T-cell (primary cell): ENCODE data around the gene NMT2. TPM values are rescaled to one million over a fixed set of nuclear protein-coding genes. Genes with fewer than 3 reads are reported as not detected.

Source experiments
- ATAC-seq, 4 experiments: fragments of 200-7000 bp in 3 of 4; fragments of 150-1000 bp in 1 of 4; cut with Tn5 transposase; replicated peaks in 1 of 4; 1 replicate in 3 of 4; 2 replicates in 1 of 4; pipeline ENCODE4 v1.10.0; 2021; ENCODE audit warnings: moderate library complexity in 3 of 4, mild to moderate bottlenecking in 2 of 4, moderate number of reproducible peaks in 1 of 4
- CTCF ChIA-PET, 2 donors: fragments of 300-600 bp; sonication (Branson Sonifier 250); formaldehyde crosslinking; loops; one replicate each; lab custom pipeline; 2022; ENCODE audit warnings: antibody characterized with exemption in 2 of 2; lab: Charles Lee
- POLR2A ChIA-PET, 2 donors: fragments of 300-600 bp; sonication (Branson Sonifier 250); formaldehyde crosslinking; loops; one replicate each; lab custom pipeline; 2022; ENCODE audit warnings: antibody characterized with exemption in 2 of 2; lab: Charles Lee
- DNase-seq, 35 experiments: peaks; one replicate each; pipeline versions ENCODE4 v3.0.0 to v3.0.0-alpha.2; 2013 to 2023
- H3K27ac ChIP-seq: one replicate; pipeline ENCODE4 v1.5.1; 2013; ENCODE audit warnings: low read length
- H3K27me3 ChIP-seq, 2 experiments: replicated peaks in 1 of 2; 1 replicate in 1 of 2; 2 replicates in 1 of 2; pipeline versions ENCODE4 v1.6.1 to v1.7.0; 2013; ENCODE audit warnings: low read length in 1 of 2, mixed read lengths in 1 of 2; ENCODE audit not compliant: control insufficient read depth in 2 of 2, insufficient read depth in 2 of 2; ENCODE audit errors: extremely low read depth in 1 of 2
- H3K36me3 ChIP-seq, 2 donors: 1 replicate in 1 of 2; 2 replicates in 1 of 2; pipeline versions ENCODE4 v1.6.1 to v1.7.0; 2013; ENCODE audit warnings: low read length in 1 of 2; ENCODE audit not compliant: control insufficient read depth in 2 of 2, insufficient read depth in 1 of 2; ENCODE audit errors: extremely low read depth in 1 of 2
- H3K4me1 ChIP-seq, 2 experiments: 1 replicate in 1 of 2; 2 replicates in 1 of 2; pipeline versions ENCODE4 v1.6.1 to v1.7.0; 2013; ENCODE audit warnings: low read length in 2 of 2, mixed read lengths in 1 of 2; ENCODE audit not compliant: insufficient read depth in 2 of 2, control insufficient read depth in 1 of 2; ENCODE audit errors: extremely low read depth in 1 of 2
- H3K4me3 ChIP-seq, 2 donors: 1 replicate in 1 of 2; 2 replicates in 1 of 2; pipeline versions ENCODE4 v1.5.1 to v1.7.0; 2013; ENCODE audit warnings: mild to moderate bottlenecking in 2 of 2, low read length in 1 of 2, moderate library complexity in 1 of 2; ENCODE audit not compliant: control insufficient read depth in 1 of 2; ENCODE audit errors: extremely low read depth in 1 of 2
- H3K9me3 ChIP-seq: 2 replicates; pipeline ENCODE4 v1.7.0; 2013
- H3K27ac Mint-ChIP-seq, 2 donors: one replicate each; pipeline ENCODE4 v1.8.0; 2020 to 2021; ENCODE audit warnings: mild to moderate bottlenecking in 2 of 2, mixed read lengths in 2 of 2
- H3K27me3 Mint-ChIP-seq, 2 donors: one replicate each; pipeline ENCODE4 v1.8.0; 2021 to 2022; ENCODE audit warnings: mixed read lengths in 2 of 2
- H3K36me3 Mint-ChIP-seq: one replicate; pipeline ENCODE4 v1.8.0; 2021; ENCODE audit warnings: mixed read lengths
- H3K4me1 Mint-ChIP-seq, 3 donors: one replicate each; pipeline ENCODE4 v1.8.0; 2020 to 2022; ENCODE audit warnings: mixed read lengths in 3 of 3, mild to moderate bottlenecking in 1 of 3
- H3K4me3 Mint-ChIP-seq, 3 donors: one replicate each; pipeline ENCODE4 v1.8.0; 2020 to 2022; ENCODE audit warnings: mild to moderate bottlenecking in 3 of 3, mixed read lengths in 3 of 3, moderate library complexity in 3 of 3
- H3K9me3 Mint-ChIP-seq, 3 donors: one replicate each; pipeline ENCODE4 v1.8.0; 2020 to 2022; ENCODE audit warnings: mixed read lengths in 3 of 3
- WGBS: methylation state at CpG from one replicate; pipeline ENCODE4 v1.1.5; 2013; ENCODE audit warnings: missing lambda C conversion rate; ENCODE audit not compliant: insufficient coverage; 5-methylcytosine and 5-hydroxymethylcytosine counted together
- total RNA-seq, 35 experiments: library from RNA in 6 of 35; stranded (reverse) in 6 of 35; fragments of 120-200 nt in 1 of 35; gene quantifications; one replicate each; pipeline versions ENCODE4 v1.2.1 to v1.2.4 and lab custom pipeline; 2013 to 2026

Gene NMT2
- total RNA-seq, 5 donors from 2014 or later (not counting 1 experiment from before 2014, with no cell fraction given), result 35.5 to 80.4 (median 40.8) TPM

- Mint-ChIP-seq H3K4me3 (no peak overlapping the region), H3K27ac (no peak overlapping the region), H3K36me3 (peaks cover 22% of the 10 kb centered on the region), H3K27me3 (no peaks in the 10 kb centered on the region), H3K9me3 (peaks cover 0 to 4% (median 0%) of the 10 kb centered on the region in 3 donors), H3K4me1 (peaks cover 33 to 61% (median 56%) of the 10 kb centered on the region in 3 donors)
- Histone ChIP-seq H3K4me1 (peaks cover 0 to 13% of the 10 kb centered on the region in 2 experiments), H3K27ac (no peak overlapping the region), H3K9me3 (no peaks in the 10 kb centered on the region), H3K27me3 (no peaks in the 10 kb centered on the region), H3K36me3 (no peaks in the 10 kb centered on the region), H3K4me3 (no peak overlapping the region)
- DNase-seq (no peak), ATAC-seq (no peak)
- 100% methylated on average over 5 of the region's 7 CpGs for WGBS
- ChIA-PET POLR2A (interaction anchor here in 1 of 2 donors (0.6 kb wide), 1 partner anchor 102 kb away, joined by 3 read pairs; no protein-coding TSS in a partner anchor), CTCF (interaction anchor here (0.6 to 1.0 kb wide), 5 partner anchors 9 to 104 kb away, joined by 3 to 5 read pairs (median 4); no protein-coding TSS in a partner anchor)
Observed at GRCh38 chr10:15150563-15150962, 17.9 kb downstream of the NMT2 start.

GRCh38 chr10:15149042-15149771, 19.3 kb downstream of the NMT2 start:
- 95% methylated on average over 6 of the region's 10 CpGs for WGBS
- Histone ChIP-seq H3K27me3 (no peaks in the 10 kb centered on the region), H3K4me3 (no peak overlapping the region), H3K27ac (no peak overlapping the region), H3K36me3 (no peaks in the 10 kb centered on the region), H3K9me3 (no peaks in the 10 kb centered on the region), H3K4me1 (peaks cover 0 to 17% of the 10 kb centered on the region in 2 experiments)
- no peaks in the 10 kb centered on the region for H3K27me3 Mint-ChIP-seq
- peaks cover 47 to 60% (median 57%) of the 10 kb centered on the region in 3 donors for H3K4me1 Mint-ChIP-seq
- ATAC-seq (no peak), DNase-seq (no peak)
- peaks cover 0 to 4% (median 0%) of the 10 kb centered on the region in 3 donors for H3K9me3 Mint-ChIP-seq
- POLR2A ChIA-PET, result no interaction called here
- no peak overlapping the region for H3K4me3 Mint-ChIP-seq
- H3K27ac Mint-ChIP-seq, result no peak overlapping the region
- H3K36me3 Mint-ChIP-seq, result peaks cover 16% of the 10 kb centered on the region
- CTCF ChIA-PET, result no interaction called here

- WGBS, result no CpG with 5 or more reads among the region's 4 CpGs
- no peak overlapping the region for H3K4me3 Mint-ChIP-seq
- H3K4me1 ChIP-seq, result peaks cover 2 to 17% of the 10 kb centered on the region in 2 experiments
- peaks cover 0 to 4% (median 0%) of the 10 kb centered on the region in 3 donors for H3K9me3 Mint-ChIP-seq
- DNase-seq (no peak), ATAC-seq (no peak)
- no peaks in the 10 kb centered on the region for H3K27me3 ChIP-seq
- no peak overlapping the region for H3K27ac ChIP-seq
- H3K27ac Mint-ChIP-seq, result peak overlapping the region in 1 of 2 donors; percentile 28
- H3K4me3 ChIP-seq, result no peak overlapping the region
- H3K9me3 ChIP-seq, result no peaks in the 10 kb centered on the region
- peaks cover 13% of the 10 kb centered on the region for H3K36me3 Mint-ChIP-seq
- H3K4me1 Mint-ChIP-seq, result peaks cover 46 to 65% (median 63%) of the 10 kb centered on the region in 3 donors
- POLR2A ChIA-PET, result interaction anchor here in 1 of 2 donors (0.7 kb wide), 2 partner anchors 8 to 20 kb away, joined by 6 read pairs; no protein-coding TSS in a partner anchor
- H3K36me3 ChIP-seq, result no peaks in the 10 kb centered on the region
- H3K27me3 Mint-ChIP-seq, result no peaks in the 10 kb centered on the region
- CTCF ChIA-PET, result interaction anchor here (0.6 to 1.0 kb wide), 4 partner anchors 19 to 139 kb away, joined by 3 to 5 read pairs (median 4); no protein-coding TSS in a partner anchor
Observed at GRCh38 chr10:15147594-15148392, 20.7 kb downstream of the NMT2 start.

GRCh38 chr10:15146366-15146765, 22.1 kb downstream of the NMT2 start:
- ChIA-PET CTCF (interaction anchor here in 1 of 2 donors (0.9 to 1.0 kb wide), 2 partner anchors 20 to 27 kb away, joined by 4 read pairs; no protein-coding TSS in a partner anchor), POLR2A (no interaction called here)
- 78% methylated on average over 3 of the region's 7 CpGs for WGBS
- ATAC-seq (peak in 1 of 4 experiments; percentile 24), DNase-seq (peak in 1 of 35 experiments; percentile 8)
- Mint-ChIP-seq H3K27ac (peak overlapping the region in 1 of 2 donors; percentile 48), H3K9me3 (peaks cover 0 to 4% (median 0%) of the 10 kb centered on the region in 3 donors), H3K36me3 (peaks cover 15% of the 10 kb centered on the region), H3K27me3 (no peaks in the 10 kb centered on the region), H3K4me3 (peak overlapping the region in 1 of 3 donors; percentile 32), H3K4me1 (peaks cover 48 to 69% (median 66%) of the 10 kb centered on the region in 3 donors)
- no peaks in the 10 kb centered on the region for H3K27me3 ChIP-seq
- peaks cover 9 to 21% of the 10 kb centered on the region in 2 experiments for H3K4me1 ChIP-seq
- H3K27ac ChIP-seq, result no peak overlapping the region
- H3K9me3 ChIP-seq, result no peaks in the 10 kb centered on the region
- H3K36me3 ChIP-seq, result no peaks in the 10 kb centered on the region
- H3K4me3 ChIP-seq, result no peak overlapping the region

GRCh38 chr10:15144788-15145187, 23.7 kb downstream of the NMT2 start:
- no peak for ATAC-seq
- 90% methylated on average over 2 of the region's 4 CpGs for WGBS
- peaks cover 0 to 1% (median 0%) of the 10 kb centered on the region in 3 donors for H3K9me3 Mint-ChIP-seq
- H3K36me3 ChIP-seq, result peaks cover 0 to 7% of the 10 kb centered on the region in 2 donors
- no peaks in the 10 kb centered on the region for H3K27me3 Mint-ChIP-seq
- no peak for DNase-seq
- peaks cover 16 to 21% of the 10 kb centered on the region in 2 experiments for H3K4me1 ChIP-seq
- POLR2A ChIA-PET, result no interaction called here
- no peak overlapping the region for H3K4me3 ChIP-seq
- H3K27ac ChIP-seq, result no peak overlapping the region
- CTCF ChIA-PET, result no interaction called here
- peak overlapping the region in 1 of 2 donors; percentile 24 for H3K27ac Mint-ChIP-seq
- peaks cover 58 to 70% (median 67%) of the 10 kb centered on the region in 3 donors for H3K4me1 Mint-ChIP-seq
- peaks cover 20% of the 10 kb centered on the region for H3K36me3 Mint-ChIP-seq
- no peaks in the 10 kb centered on the region for H3K27me3 ChIP-seq
- no peak overlapping the region for H3K4me3 Mint-ChIP-seq
- H3K9me3 ChIP-seq, result no peaks in the 10 kb centered on the region
